HepG2 (cell line): ENCODE measurements around the gene BCL2L1. TPM values are rescaled to one million over a fixed set of nuclear protein-coding genes. Genes with fewer than 3 reads are reported as not detected.

ENCODE experiments used
- ARID2 ChIP-seq: sonication (generic); formaldehyde crosslinking; IDR thresholded peaks from 2 replicates; pipeline ENCODE4 v1.8.1; 2022; ENCODE audit warnings: mild to moderate bottlenecking, missing genetic modification reagents, borderline replicate concordance
- CREB1 ChIP-seq, 2 experiments: fragments of 450-650 bp in 1 of 2; IDR thresholded peaks; 2 replicates each; pipeline ENCODE4 v1.6.1; 2016 to 2017; ENCODE audit warnings: control low read depth in 1 of 2, mild to moderate bottlenecking in 1 of 2, missing compliant biosample characterization in 1 of 2, missing genetic modification characterization in 1 of 2
- DMAP1 ChIP-seq: IDR thresholded peaks from 2 replicates; pipeline ENCODE4 v1.6.1; 2016
- DNMT3B ChIP-seq: conservative IDR thresholded peaks from 2 replicates; pipeline ENCODE4 v1.6.1; 2016; ENCODE audit warnings: missing biosample characterization, control low read depth
- EEA1 ChIP-seq: sonication (generic); formaldehyde crosslinking; IDR thresholded peaks from 2 replicates; pipeline ENCODE4 v1.5.1; 2020; ENCODE audit warnings: mild to moderate bottlenecking, missing genetic modification reagents, borderline replicate concordance
- EHMT2 ChIP-seq: fragments of 200-600 bp; sonication (generic); IDR thresholded peaks from 2 replicates; pipeline ENCODE4 v1.7.0; 2017; ENCODE audit warnings: antibody characterized with exemption, low read depth, low read length, borderline replicate concordance
- KAT7 ChIP-seq: IDR thresholded peaks from 2 replicates; pipeline ENCODE4 v1.6.1; 2018; ENCODE audit warnings: borderline replicate concordance, missing compliant biosample characterization
- KDM4B ChIP-seq: sonication (generic); formaldehyde crosslinking; IDR thresholded peaks from 2 replicates; pipeline ENCODE4 v1.4.0; 2020; ENCODE audit warnings: missing genetic modification reagents
- MEIS1 ChIP-seq: sonication (generic); formaldehyde crosslinking; IDR thresholded peaks from 2 replicates; pipeline ENCODE4 v1.9.0; 2021; ENCODE audit warnings: mild to moderate bottlenecking, missing genetic modification reagents, moderate library complexity, borderline replicate concordance
- MYNN ChIP-seq: sonication (generic); formaldehyde crosslinking; IDR thresholded peaks from 2 replicates; pipeline ENCODE4 v1.4.0; 2020; ENCODE audit warnings: mild to moderate bottlenecking, low read depth, missing genetic modification reagents
- SETDB1 ChIP-seq: sonication (generic); formaldehyde crosslinking; IDR thresholded peaks from 2 replicates; pipeline ENCODE4 v1.5.1; 2020; ENCODE audit warnings: missing genetic modification reagents, mild to moderate bottlenecking, borderline replicate concordance
- SOX6 ChIP-seq, 2 experiments: fragments of 450-650 bp in 1 of 2; sonication (generic) in 1 of 2; formaldehyde crosslinking in 1 of 2; IDR thresholded peaks; 2 replicates each; pipeline versions ENCODE4 v1.4.0 to v1.6.1; 2017 to 2020; ENCODE audit warnings: antibody characterized with exemption in 1 of 2, mild to moderate bottlenecking in 1 of 2, missing genetic modification reagents in 1 of 2
- TAF15 ChIP-seq: fragments of 200-400 bp; formaldehyde crosslinking; IDR thresholded peaks from one replicate; pipeline ENCODE4 v1.6.1; 2018; ENCODE audit warnings: mild to moderate bottlenecking, low read depth, low read length; ENCODE audit not compliant: poor library complexity, severe bottlenecking
- TEAD3 ChIP-seq: optimal IDR thresholded peaks from 2 replicates; pipeline ENCODE3; 2016; ENCODE audit warnings: borderline replicate concordance
- ZBTB20 ChIP-seq: sonication (generic); formaldehyde crosslinking; IDR thresholded peaks from 2 replicates; pipeline ENCODE4 v1.8.1; 2023; ENCODE audit warnings: missing genetic modification reagents, low read depth, mild to moderate bottlenecking, borderline replicate concordance
- ZFX ChIP-seq: sonication (generic); formaldehyde crosslinking; IDR thresholded peaks from 2 replicates; pipeline ENCODE4 v1.4.0; 2020; ENCODE audit warnings: mild to moderate bottlenecking, low read depth, missing genetic modification reagents, moderate library complexity
- ZNF121 ChIP-seq: sonication (generic); formaldehyde crosslinking; IDR thresholded peaks from 2 replicates; pipeline ENCODE4 v1.5.0; 2020; ENCODE audit warnings: mild to moderate bottlenecking, missing genetic modification reagents
- ZNF263 ChIP-seq: sonication (generic); formaldehyde crosslinking; IDR thresholded peaks from 2 replicates; pipeline ENCODE4 v1.4.0; 2020; ENCODE audit warnings: missing genetic modification reagents
- ZNF292 ChIP-seq: sonication (generic); formaldehyde crosslinking; IDR thresholded peaks from 2 replicates; pipeline ENCODE4 v1.8.1; 2022; ENCODE audit warnings: mild to moderate bottlenecking, low read depth, missing genetic modification reagents, borderline replicate concordance
- polyA plus RNA-seq, 8 experiments: library from polyadenylated mRNA; depleted of rRNA in 3 of 8; stranded (reverse) in 7 of 8; unstranded in 1 of 8; fragments of >200 nt; fragmentation: Illumina TruSeq in 4 of 8; extraction: Trizol in 4 of 8; gene quantifications; 2 replicates each; pipeline versions ENCODE4 v1.2.1 to v1.2.3, GENCODE V29; 2011 to 2016; ENCODE audit warnings: low read depth in 4 of 8, missing spikeins in 1 of 8, mixed read lengths in 1 of 8; ENCODE audit not compliant: insufficient read depth in 1 of 8
- total RNA-seq, 5 experiments: library from RNA; depleted of rRNA; stranded (reverse); fragments of >200 nt; fragmentation: Illumina TruSeq; extraction: Trizol; gene quantifications; 2 replicates each; pipeline ENCODE4 v1.2.3, GENCODE V29; 2016; ENCODE audit warnings: low read depth in 1 of 5
- TF ChIP-seq, protein P1 (sequence below): sonication (generic); formaldehyde crosslinking; IDR thresholded peaks from 2 replicates; pipeline ENCODE4 v1.5.1; 2020; ENCODE audit warnings: mild to moderate bottlenecking, moderate library complexity, missing genetic modification reagents
- TF ChIP-seq, protein P2 (sequence below): sonication (generic); formaldehyde crosslinking; IDR thresholded peaks from 2 replicates; pipeline ENCODE4 v1.8.0; 2022; ENCODE audit warnings: missing genetic modification reagents, mild to moderate bottlenecking, moderate library complexity, borderline replicate concordance
- TF ChIP-seq, protein P3 (sequence below): sonication (generic); formaldehyde crosslinking; IDR thresholded peaks from 2 replicates; pipeline ENCODE4 v1.5.0; 2020; ENCODE audit warnings: mild to moderate bottlenecking, missing genetic modification reagents, borderline replicate concordance

Gene BCL2L1
- total and polyA plus RNA-seq, 2 of the 13 experiments (the other 11 are each of a cell fraction or from before 2014, with no cell fraction given), result 164 to 258 TPM

DNA sequence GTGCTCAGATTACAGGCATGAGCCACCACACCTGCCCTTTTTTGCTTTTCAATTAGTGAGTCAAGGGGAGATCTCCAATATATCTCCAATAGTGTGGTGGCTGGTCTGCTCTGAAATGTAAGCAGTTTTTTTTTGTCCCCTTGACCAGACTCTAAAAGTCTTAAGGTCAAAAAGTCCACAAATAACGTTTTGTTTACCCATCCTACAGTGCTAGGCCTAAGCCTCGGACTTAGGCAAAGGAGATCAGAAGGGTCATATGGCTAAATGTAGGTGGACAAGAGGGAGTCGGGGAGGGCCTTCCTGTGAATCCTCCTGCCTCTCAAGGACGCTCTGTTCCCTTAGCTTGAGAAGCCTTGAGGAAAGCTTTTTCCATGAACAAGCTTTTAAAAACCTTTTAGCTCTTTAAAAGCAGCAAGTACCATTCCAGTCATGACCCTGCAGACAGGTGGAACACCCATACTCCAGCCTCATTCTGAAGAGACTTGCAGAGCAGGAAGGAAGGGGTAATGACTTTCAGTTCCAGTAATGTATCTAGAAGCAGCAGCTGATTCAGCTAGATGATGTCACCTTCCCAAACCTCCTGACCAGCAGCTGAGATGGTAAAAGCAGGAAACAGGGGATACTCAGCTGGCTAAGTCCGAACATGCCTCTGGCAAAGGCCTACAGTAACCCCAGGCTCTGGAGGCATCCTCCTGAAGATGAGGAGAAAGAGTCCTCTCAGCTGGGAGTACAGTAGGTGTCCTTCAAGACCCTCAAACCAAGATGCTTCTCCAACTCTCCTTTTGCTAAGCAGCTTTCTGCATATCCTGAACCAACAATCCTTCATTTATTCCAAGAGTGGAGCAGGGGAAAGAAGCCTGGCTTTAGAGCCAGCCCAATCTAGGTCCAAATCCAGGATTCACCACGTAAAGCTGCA lies 23.6 kb downstream of the BCL2L1 start (continued):
- TF ChIP-seq ARID2, result 0 out of 2 replicates have a peak, but pooled peaks have one; percentile 24
- no peak for TF ChIP-seq SETDB1 (CRISPR knock-in tag)
- TF ChIP-seq, protein P1, sequence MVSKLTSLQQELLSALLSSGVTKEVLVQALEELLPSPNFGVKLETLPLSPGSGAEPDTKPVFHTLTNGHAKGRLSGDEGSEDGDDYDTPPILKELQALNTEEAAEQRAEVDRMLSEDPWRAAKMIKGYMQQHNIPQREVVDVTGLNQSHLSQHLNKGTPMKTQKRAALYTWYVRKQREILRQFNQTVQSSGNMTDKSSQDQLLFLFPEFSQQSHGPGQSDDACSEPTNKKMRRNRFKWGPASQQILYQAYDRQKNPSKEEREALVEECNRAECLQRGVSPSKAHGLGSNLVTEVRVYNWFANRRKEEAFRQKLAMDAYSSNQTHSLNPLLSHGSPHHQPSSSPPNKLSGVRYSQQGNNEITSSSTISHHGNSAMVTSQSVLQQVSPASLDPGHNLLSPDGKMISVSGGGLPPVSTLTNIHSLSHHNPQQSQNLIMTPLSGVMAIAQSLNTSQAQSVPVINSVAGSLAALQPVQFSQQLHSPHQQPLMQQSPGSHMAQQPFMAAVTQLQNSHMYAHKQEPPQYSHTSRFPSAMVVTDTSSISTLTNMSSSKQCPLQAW, result peak; percentile 4; the same call in 1 of the 2 replicates
- peak; percentile 81; the same call in 1 of the 2 replicates for TF ChIP-seq MEIS1
- peak; percentile 31; the same call in 1 of the 2 replicates for TF ChIP-seq KAT7 (CRISPR knock-in tag)
- TF ChIP-seq SOX6 (IDR thresholded peaks at IDR 0.05), result no peak
- peak; percentile 72; the same call in 1 of the 2 replicates for TF ChIP-seq SOX6 (CRISPR knock-in tag; IDR thresholded peaks at IDR 0.05)
- TF ChIP-seq EEA1 (CRISPR knock-in tag), result peak; percentile 76; the same call in 1 of the 2 replicates
- TF ChIP-seq TAF15, result no peak
- peak; percentile 88 for TF ChIP-seq ZFX (CRISPR knock-in tag)
- no peak for TF ChIP-seq EHMT2
- no peak for TF ChIP-seq ZBTB20 (CRISPR knock-in tag)
- no peak for TF ChIP-seq CREB1 (IDR thresholded peaks at IDR 0.05)
- TF ChIP-seq CREB1 (CRISPR knock-in tag; IDR thresholded peaks at IDR 0.05), result 0 out of 2 replicates have a peak, but pooled peaks have one; percentile 55
- 0 out of 2 replicates have a peak, but pooled peaks have one; percentile 30 for TF ChIP-seq ZNF263
- TF ChIP-seq, protein P2, sequence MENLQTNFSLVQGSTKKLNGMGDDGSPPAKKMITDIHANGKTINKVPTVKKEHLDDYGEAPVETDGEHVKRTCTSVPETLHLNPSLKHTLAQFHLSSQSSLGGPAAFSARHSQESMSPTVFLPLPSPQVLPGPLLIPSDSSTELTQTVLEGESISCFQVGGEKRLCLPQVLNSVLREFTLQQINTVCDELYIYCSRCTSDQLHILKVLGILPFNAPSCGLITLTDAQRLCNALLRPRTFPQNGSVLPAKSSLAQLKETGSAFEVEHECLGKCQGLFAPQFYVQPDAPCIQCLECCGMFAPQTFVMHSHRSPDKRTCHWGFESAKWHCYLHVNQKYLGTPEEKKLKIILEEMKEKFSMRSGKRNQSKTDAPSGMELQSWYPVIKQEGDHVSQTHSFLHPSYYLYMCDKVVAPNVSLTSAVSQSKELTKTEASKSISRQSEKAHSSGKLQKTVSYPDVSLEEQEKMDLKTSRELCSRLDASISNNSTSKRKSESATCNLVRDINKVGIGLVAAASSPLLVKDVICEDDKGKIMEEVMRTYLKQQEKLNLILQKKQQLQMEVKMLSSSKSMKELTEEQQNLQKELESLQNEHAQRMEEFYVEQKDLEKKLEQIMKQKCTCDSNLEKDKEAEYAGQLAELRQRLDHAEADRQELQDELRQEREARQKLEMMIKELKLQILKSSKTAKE (CRISPR knock-in tag), result 0 out of 2 replicates have a peak, but pooled peaks have one; percentile 25
- TF ChIP-seq ZNF292 (CRISPR knock-in tag), result no peak
- TF ChIP-seq DMAP1 (CRISPR knock-in tag), result no peak
- TF ChIP-seq, protein P3, sequence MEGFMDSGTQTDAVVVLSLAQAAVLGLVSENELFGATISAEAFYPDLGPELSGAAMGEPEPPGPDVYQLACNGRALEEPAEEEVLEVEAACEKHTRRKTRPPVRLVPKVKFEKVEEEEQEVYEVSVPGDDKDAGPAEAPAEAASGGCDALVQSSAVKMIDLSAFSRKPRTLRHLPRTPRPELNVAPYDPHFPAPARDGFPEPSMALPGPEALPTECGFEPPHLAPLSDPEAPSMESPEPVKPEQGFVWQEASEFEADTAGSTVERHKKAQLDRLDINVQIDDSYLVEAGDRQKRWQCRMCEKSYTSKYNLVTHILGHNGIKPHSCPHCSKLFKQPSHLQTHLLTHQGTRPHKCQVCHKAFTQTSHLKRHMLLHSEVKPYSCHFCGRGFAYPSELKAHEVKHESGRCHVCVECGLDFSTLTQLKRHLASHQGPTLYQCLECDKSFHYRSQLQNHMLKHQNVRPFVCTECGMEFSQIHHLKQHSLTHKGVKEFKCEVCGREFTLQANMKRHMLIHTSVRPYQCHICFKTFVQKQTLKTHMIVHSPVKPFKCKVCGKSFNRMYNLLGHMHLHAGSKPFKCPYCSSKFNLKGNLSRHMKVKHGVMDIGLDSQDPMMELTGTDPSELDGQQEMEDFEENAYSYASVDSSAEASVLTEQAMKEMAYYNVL (CRISPR knock-in tag), result peak; percentile 25; the same call in 1 of the 2 replicates
- peak; percentile 39 for TF ChIP-seq TEAD3 (CRISPR knock-in tag)
- no peak for TF ChIP-seq MYNN (CRISPR knock-in tag)
- peak; percentile 71; the same call in 1 of the 2 replicates for TF ChIP-seq KDM4B (CRISPR knock-in tag)
- no peak for TF ChIP-seq ZNF121 (CRISPR knock-in tag)
- TF ChIP-seq DNMT3B, result 0 out of 2 replicates have a peak, but pooled peaks have one; percentile 13
